Prostate gland (tissue), 2 donors: Measurements from ENCODE around the gene FAM240B. TPM values are rescaled to one million over a fixed set of nuclear protein-coding genes. Genes with fewer than 3 reads are reported as not detected.

Source experiments
- DNase-seq: peaks from one replicate; pipeline ENCODE4 v3.0.0-alpha.2; 2019; ENCODE audit warnings: low spot score
- H3K27ac ChIP-seq, 2 donors: fragments of 200-600 bp; sonication (generic); 2 replicates each; pipeline ENCODE4 v1.5.1; 2017 to 2019
- H3K27me3 ChIP-seq: fragments of 200-600 bp; sonication (generic); replicated peaks from 2 replicates; pipeline ENCODE4 v1.5.1; 2019; ENCODE audit not compliant: insufficient read depth
- H3K36me3 ChIP-seq, 2 donors: fragments of 200-600 bp; sonication (generic); 1 replicate in 1 of 2; 2 replicates in 1 of 2; pipeline versions ENCODE4 v1.5.1 to v1.8.1; 2017 to 2019
- H3K4me1 ChIP-seq: fragments of 200-600 bp; sonication (generic); replicated peaks from 2 replicates; pipeline ENCODE4 v1.5.1; 2019
- H3K4me3 ChIP-seq, 2 donors: fragments of 200-600 bp; sonication (generic); 2 replicates each; pipeline ENCODE4 v1.5.1; 2017 to 2019
- H3K9me3 ChIP-seq: fragments of 200-600 bp; sonication (generic); 2 replicates; pipeline ENCODE4 v1.5.1; 2017
- CTCF ChIP-seq, 4 experiments: fragments of 200-600 bp in 2 of 4; fragments of 450-650 bp in 2 of 4; sonication (generic) in 2 of 4; IDR thresholded peaks; 1 replicate in 3 of 4; 2 replicates in 1 of 4; pipeline ENCODE4 v1.5.1; 2016 to 2019; ENCODE audit warnings: antibody characterized with exemption in 4 of 4, mild to moderate bottlenecking in 2 of 4, moderate library complexity in 2 of 4
- POLR2A ChIP-seq: fragments of 450-650 bp; IDR thresholded peaks from one replicate; pipeline ENCODE4 v1.6.1; 2016; ENCODE audit warnings: antibody characterized with exemption, mild to moderate bottlenecking
- POLR2AphosphoS5 ChIP-seq: sonication (generic); formaldehyde crosslinking; IDR thresholded peaks from one replicate; pipeline ENCODE4 v1.6.1; 2017; ENCODE audit warnings: antibody characterized with exemption
- WGBS: methylation state at CpG from one replicate; pipeline ENCODE4 v1.1.5; 2018; 5-methylcytosine and 5-hydroxymethylcytosine counted together
- intact Hi-C: fragments of 100-400 bp; cut with DNase I; formaldehyde crosslinking; loops from one replicate; pipeline ENCODE4 v1.14.2; 2022
- total RNA-seq, 2 donors: library from RNA; depleted of rRNA; stranded (reverse); fragments of >200 nt; gene quantifications; one replicate each; pipeline ENCODE4 v1.1.0, GENCODE V29; 2016

FAM240B gene
- total RNA-seq, 2 donors from 2014 or later, result 2.0 TPM; not detected in 1

- 58% methylated on average over 2 of the region's 2 CpGs for WGBS
- peaks cover 4% of the 10 kb centered on the region for H3K27me3 ChIP-seq
- no peak overlapping the region for H3K27ac ChIP-seq
- no peaks in the 10 kb centered on the region for H3K4me1 ChIP-seq
- TF ChIP-seq CTCF (IDR thresholded peaks at IDR 0.05), result no peak
- no peak for TF ChIP-seq POLR2AphosphoS5
- no peak for TF ChIP-seq POLR2A
- H3K4me3 ChIP-seq, result no peak overlapping the region
- no peaks in the 10 kb centered on the region for H3K36me3 ChIP-seq
- DNase-seq, result no peak
- no peaks in the 10 kb centered on the region for H3K9me3 ChIP-seq
- intact Hi-C loops, result no loop called here
Measured at GRCh38 chr9:38737246-38737645, 17.3 kb upstream of the FAM240B start.

- intact Hi-C loops, result no loop called here
- Histone ChIP-seq H3K4me1 (no peaks in the 10 kb centered on the region), H3K27me3 (peaks cover 4% of the 10 kb centered on the region), H3K27ac (no peak overlapping the region), H3K4me3 (no peak overlapping the region), H3K9me3 (no peaks in the 10 kb centered on the region), H3K36me3 (no peaks in the 10 kb centered on the region)
- no peak for DNase-seq
- WGBS, result 90% methylated on average over 5 of the region's 5 CpGs
- TF ChIP-seq CTCF (IDR thresholded peaks at IDR 0.05), result no peak
- TF ChIP-seq POLR2AphosphoS5, result no peak
- no peak for TF ChIP-seq POLR2A
Measured at GRCh38 chr9:38734831-38735230, 14.9 kb upstream of the FAM240B start.

GRCh38 chr9:38733503-38733902 is 13.6 kb upstream of the FAM240B start:
- intact Hi-C loops, result no loop called here
- 86% methylated on average over 7 of the region's 7 CpGs for WGBS
- Histone ChIP-seq H3K4me3 (no peak overlapping the region), H3K9me3 (no peaks in the 10 kb centered on the region), H3K27me3 (peaks cover 4% of the 10 kb centered on the region), H3K4me1 (no peaks in the 10 kb centered on the region), H3K27ac (no peak overlapping the region), H3K36me3 (no peaks in the 10 kb centered on the region)
- DNase-seq, result no peak
- TF ChIP-seq CTCF (IDR thresholded peaks at IDR 0.05) (no peak), POLR2AphosphoS5 (no peak), POLR2A (no peak)

- no peak for DNase-seq
- Histone ChIP-seq H3K4me3 (no peak overlapping the region), H3K4me1 (no peaks in the 10 kb centered on the region), H3K36me3 (no peaks in the 10 kb centered on the region), H3K9me3 (no peaks in the 10 kb centered on the region), H3K27me3 (peaks cover 4% of the 10 kb centered on the region), H3K27ac (no peak overlapping the region)
- WGBS, result 92% methylated on average over 11 of the region's 11 CpGs
- intact Hi-C loops, result no loop called here
- TF ChIP-seq POLR2A (no peak), POLR2AphosphoS5 (no peak), CTCF (IDR thresholded peaks at IDR 0.05) (no peak)
Measured at GRCh38 chr9:38732885-38733284, 13.0 kb upstream of the FAM240B start.

GRCh38 chr9:38727497-38728001 is 7.6 kb upstream of the FAM240B start:
- TF ChIP-seq CTCF (IDR thresholded peaks at IDR 0.05) (peak in 1 of 4 experiments; percentile 20), POLR2AphosphoS5 (no peak)
- Histone ChIP-seq H3K27ac (no peak overlapping the region), H3K4me1 (no peaks in the 10 kb centered on the region), H3K27me3 (peaks cover 3% of the 10 kb centered on the region), H3K9me3 (no peaks in the 10 kb centered on the region), H3K4me3 (no peak overlapping the region), H3K36me3 (no peaks in the 10 kb centered on the region)
- 35% methylated on average over 10 of the region's 10 CpGs for WGBS
- intact Hi-C loops, result no loop called here
- DNase-seq, result no peak
